GM12864 (cell line): ENCODE data around the gene LTBP2.

Experiments used
- DNase-seq: peaks from one replicate; pipeline ENCODE4 v3.0.0-alpha.2; 2011; ENCODE audit warnings: low read depth
- H3K4me3 ChIP-seq: 2 replicates; pipeline ENCODE4 v1.5.1; 2011; ENCODE audit warnings: mild to moderate bottlenecking, low read depth, low read length, control low read depth
- CTCF ChIP-seq: IDR thresholded peaks from 2 replicates; pipeline ENCODE4 v1.5.1; 2011; ENCODE audit warnings: low read depth, mild to moderate bottlenecking, moderate library complexity, low read length, control low read depth, inconsistent platforms; ENCODE audit errors: missing control alignments

Gene LTBP2

GRCh38 chr14:74611650-74612349 is at the start of gene LTBP2:
Gene LTBP2 (minus strand): TSS chr14:74612237. CDS start chr14:74611944, 293 bp downstream.
- DNase-seq = no peak
- TF ChIP-seq CTCF = no peak
- peak within 1 kb of the TSS; percentile 57 for H3K4me3 ChIP-seq

GRCh38 chr14:74660863-74661262 is 48.8 kb upstream of the LTBP2 start:
- no peak for TF ChIP-seq CTCF
- DNase-seq = no peak
- H3K4me3 ChIP-seq = no peak overlapping the region

GRCh38 chr14:74660167-74660566 is 48.1 kb upstream of the LTBP2 start:
- no peak overlapping the region for H3K4me3 ChIP-seq
- no peak for DNase-seq
- no peak for TF ChIP-seq CTCF

- no peak for TF ChIP-seq CTCF
- DNase-seq = no peak
- no peak overlapping the region for H3K4me3 ChIP-seq
Measured at GRCh38 chr14:74658535-74659131, 46.6 kb upstream of the LTBP2 start.

GRCh38 chr14:74656964-74657363 is 44.9 kb upstream of the LTBP2 start:
- TF ChIP-seq CTCF = no peak
- H3K4me3 ChIP-seq = no peak overlapping the region
- DNase-seq = no peak

GRCh38 chr14:74655599-74656395 is 43.8 kb upstream of the LTBP2 start:
- no peak overlapping the region for H3K4me3 ChIP-seq
- TF ChIP-seq CTCF = no peak
- DNase-seq = no peak

- DNase-seq = no peak
- H3K4me3 ChIP-seq = no peak overlapping the region
- TF ChIP-seq CTCF = no peak
Measured at GRCh38 chr14:74654931-74655330, 42.9 kb upstream of the LTBP2 start.
